Measurements from ENCODE around the gene STXBP3.

Gene STXBP3

GRCh38 chr1:108842525-108843181 is 96.2 kb downstream of the STXBP3 start:
- DNase-seq (ENCODE audit: low read depth in 3 of 3): no peak

- DNase-seq (ENCODE audit: low read depth in 3 of 3): no peak
These were observed 97.1 kb downstream of the STXBP3 start for GRCh38 chr1:108843390-108844137.

- no peak for DNase-seq (ENCODE audit: low read depth in 3 of 3)
These were observed 99.0 kb downstream of the STXBP3 start for GRCh38 chr1:108845446-108845845.

GRCh38 chr1:108845991-108846390 is 99.5 kb downstream of the STXBP3 start:
- no peak for DNase-seq (ENCODE audit: low read depth in 3 of 3)

GRCh38 chr1:108847494-108847893 is 101.0 kb downstream of the STXBP3 start:
- no peak for DNase-seq (ENCODE audit: low read depth in 3 of 3)

- DNase-seq (ENCODE audit: low read depth in 3 of 3): no peak
These were observed 102.3 kb downstream of the STXBP3 start for GRCh38 chr1:108848806-108849205.

GRCh38 chr1:108850929-108851328 is 104.5 kb downstream of the STXBP3 start:
- no peak for DNase-seq (ENCODE audit: low read depth in 3 of 3)

- no peak for DNase-seq (ENCODE audit: low read depth in 3 of 3)
These were observed 105.1 kb downstream of the STXBP3 start for GRCh38 chr1:108851567-108851966.

GRCh38 chr1:108852221-108852975 is 105.9 kb downstream of the STXBP3 start:
- no peak for DNase-seq (ENCODE audit: low read depth in 3 of 3)

GRCh38 chr1:108854221-108855019 is 107.9 kb downstream of the STXBP3 start:
- DNase-seq (ENCODE audit: low read depth in 3 of 3): no peak

- DNase-seq (ENCODE audit: low read depth in 3 of 3): no peak
These were observed 110.5 kb downstream of the STXBP3 start, which contains the start of gene AKNAD1 for GRCh38 chr1:108856994-108857393. Gene AKNAD1 (minus strand): TSS chr1:108857094. CDS start chr1:108852664, 4,430 bp downstream.

- DNase-seq (ENCODE audit: low read depth in 3 of 3): no peak
These were observed 111.9 kb downstream of the STXBP3 start for GRCh38 chr1:108858230-108858950.

Measured in stimulated activated CD4-positive, alpha-beta T cell treated with anti-CD3 and anti-CD28 coated beads, TNF-alpha, amount 100 ng/mL, for 48 hours (primary cell).